Astrocyte (in vitro differentiated cells and primary cell): Measurements from ENCODE around the gene CATSPERZ. TPM values are rescaled to one million over a fixed set of nuclear protein-coding genes. Genes with fewer than 3 reads are reported as not detected.

Experiments used
- DNase-seq: peaks from one replicate; pipeline ENCODE4 v3.0.0-alpha.2; 2010; ENCODE audit warnings: low read depth
- FAIRE-seq: peaks from 2 replicates; lab custom pipeline; 2011; peaks lifted over from hg19 to GRCh38; lab: Jason Lieb, UNC
- H2AFZ ChIP-seq: 2 replicates; pipeline ENCODE4 v1.6.0; 2012; ENCODE audit warnings: low read depth, low read length, inconsistent platforms
- H3K27ac ChIP-seq: 2 replicates; pipeline ENCODE4 v1.5.1; 2011; ENCODE audit warnings: low read depth, low read length, inconsistent platforms
- H3K27me3 ChIP-seq: 2 replicates; pipeline ENCODE4 v1.6.0; 2011; ENCODE audit warnings: low read length, inconsistent platforms; ENCODE audit not compliant: insufficient read depth
- H3K36me3 ChIP-seq: 2 replicates; pipeline ENCODE4 v1.5.1; 2011; ENCODE audit warnings: low read length, inconsistent platforms; ENCODE audit not compliant: insufficient read depth
- H3K4me1 ChIP-seq: 2 replicates; pipeline ENCODE4 v1.5.1; 2011; ENCODE audit warnings: low read length, inconsistent platforms; ENCODE audit not compliant: insufficient read depth
- H3K4me2 ChIP-seq: 2 replicates; pipeline ENCODE4 v1.6.0; 2012; ENCODE audit warnings: low read length, inconsistent platforms
- H3K4me3 ChIP-seq: 2 replicates; pipeline ENCODE4 v1.5.1; 2011; ENCODE audit warnings: low read depth, mild to moderate bottlenecking, low read length, inconsistent platforms; ENCODE audit not compliant: insufficient read depth
- H3K79me2 ChIP-seq: 2 replicates; pipeline ENCODE4 v1.6.0; 2012; ENCODE audit warnings: mild to moderate bottlenecking, low read length, inconsistent platforms; ENCODE audit not compliant: insufficient read depth
- H3K9ac ChIP-seq: 2 replicates; pipeline ENCODE4 v1.6.0; 2012; ENCODE audit warnings: mild to moderate bottlenecking, low read length, inconsistent platforms
- H3K9me3 ChIP-seq: 2 replicates; pipeline ENCODE4 v1.5.1; 2012; ENCODE audit warnings: low read depth, mild to moderate bottlenecking, low read length, inconsistent platforms; ENCODE audit not compliant: insufficient read depth
- H4K20me1 ChIP-seq: 2 replicates; pipeline ENCODE4 v1.6.0; 2012; ENCODE audit warnings: low read length, inconsistent platforms; ENCODE audit not compliant: insufficient read depth
- H3K27ac Mint-ChIP-seq: one replicate; pipeline ENCODE4 v1.8.0; 2021; ENCODE audit warnings: mild to moderate bottlenecking, mixed read lengths; ENCODE audit not compliant: unreplicated experiment
- H3K27me3 Mint-ChIP-seq: one replicate; pipeline ENCODE4 v1.8.0; 2021; ENCODE audit warnings: low read depth, mixed read lengths; ENCODE audit not compliant: unreplicated experiment
- H3K36me3 Mint-ChIP-seq: one replicate; pipeline ENCODE4 v1.8.0; 2021; ENCODE audit warnings: low read depth, mixed read lengths; ENCODE audit not compliant: unreplicated experiment
- H3K4me1 Mint-ChIP-seq: one replicate; pipeline ENCODE4 v1.8.0; 2021; ENCODE audit warnings: low read depth, mixed read lengths; ENCODE audit not compliant: unreplicated experiment
- H3K4me3 Mint-ChIP-seq: one replicate; pipeline ENCODE4 v1.8.0; 2021; ENCODE audit warnings: mild to moderate bottlenecking, moderate library complexity, mixed read lengths; ENCODE audit not compliant: unreplicated experiment
- H3K9me3 Mint-ChIP-seq: one replicate; pipeline ENCODE4 v1.8.0; 2021; ENCODE audit warnings: mild to moderate bottlenecking, mixed read lengths; ENCODE audit not compliant: unreplicated experiment
- CTCF ChIP-seq: IDR thresholded peaks from 2 replicates; pipeline ENCODE4 v1.5.1; 2011; ENCODE audit warnings: low read depth, mild to moderate bottlenecking, inconsistent platforms, low read length, moderate library complexity; ENCODE audit not compliant: insufficient read depth
- EZH2 ChIP-seq: IDR thresholded peaks from 2 replicates; pipeline ENCODE4 v1.6.1; 2012; ENCODE audit warnings: mild to moderate bottlenecking, low read length, inconsistent platforms; ENCODE audit not compliant: insufficient read depth
- total RNA-seq: library from RNA; stranded (reverse); gene quantifications from 2 replicates; pipeline ENCODE4 v1.2.1, GENCODE V29; 2021

Gene CATSPERZ
- total RNA-seq, 1 donor from 2014 or later, result not detected

- H3K27me3 ChIP-seq, result no peaks in the 10 kb centered on the region
- H3K4me2 ChIP-seq, result no peak overlapping the region
- TF ChIP-seq CTCF (no peak), EZH2 (no peak)
- H3K36me3 Mint-ChIP-seq, result no peaks in the 10 kb centered on the region
- no peak overlapping the region for H3K27ac ChIP-seq
- H3K27ac Mint-ChIP-seq, result no peak overlapping the region
- H3K36me3 ChIP-seq, result no peaks in the 10 kb centered on the region
- no peaks in the 10 kb centered on the region for H3K9me3 ChIP-seq
- no peaks in the 10 kb centered on the region for H4K20me1 ChIP-seq
- no peaks in the 10 kb centered on the region for H3K4me1 ChIP-seq
- no peak overlapping the region for H3K4me3 ChIP-seq
- no peak for FAIRE-seq
- no peak overlapping the region for H2AFZ ChIP-seq
- no peak overlapping the region for H3K4me3 Mint-ChIP-seq
- H3K9ac ChIP-seq, result no peak overlapping the region
- H3K27me3 Mint-ChIP-seq, result peaks cover 18% of the 10 kb centered on the region
- no peak for DNase-seq
- H3K4me1 Mint-ChIP-seq, result no peaks in the 10 kb centered on the region
- H3K79me2 ChIP-seq, result no peaks in the 10 kb centered on the region
- no peaks in the 10 kb centered on the region for H3K9me3 Mint-ChIP-seq
Observed at GRCh38 chr11:64348383-64349024, 48.3 kb downstream of the CATSPERZ start.

- H3K27ac ChIP-seq, result no peak overlapping the region
- FAIRE-seq (no peak), DNase-seq (no peak)
- no peak overlapping the region for H3K4me3 ChIP-seq
- no peaks in the 10 kb centered on the region for H3K36me3 Mint-ChIP-seq
- no peak for TF ChIP-seq CTCF
- TF ChIP-seq EZH2, result no peak
- no peaks in the 10 kb centered on the region for H3K4me1 ChIP-seq
- H3K9me3 Mint-ChIP-seq, result no peaks in the 10 kb centered on the region
- H2AFZ ChIP-seq, result no peak overlapping the region
- no peaks in the 10 kb centered on the region for H4K20me1 ChIP-seq
- H3K27ac Mint-ChIP-seq, result no peak overlapping the region
- H3K27me3 ChIP-seq, result no peaks in the 10 kb centered on the region
- H3K27me3 Mint-ChIP-seq, result peaks cover 18% of the 10 kb centered on the region
- no peaks in the 10 kb centered on the region for H3K79me2 ChIP-seq
- no peak overlapping the region for H3K4me2 ChIP-seq
- no peak overlapping the region for H3K9ac ChIP-seq
- H3K4me3 Mint-ChIP-seq, result no peak overlapping the region
- no peaks in the 10 kb centered on the region for H3K36me3 ChIP-seq
- no peaks in the 10 kb centered on the region for H3K9me3 ChIP-seq
- H3K4me1 Mint-ChIP-seq, result no peaks in the 10 kb centered on the region
Observed at GRCh38 chr11:64349025-64349387, 48.8 kb downstream of the CATSPERZ start.

- Mint-ChIP-seq H3K36me3 (no peaks in the 10 kb centered on the region), H3K27ac (no peak overlapping the region), H3K9me3 (no peaks in the 10 kb centered on the region), H3K27me3 (peaks cover 18% of the 10 kb centered on the region), H3K4me3 (no peak overlapping the region), H3K4me1 (no peaks in the 10 kb centered on the region)
- FAIRE-seq (no peak), DNase-seq (no peak)
- Histone ChIP-seq H3K27ac (no peak overlapping the region), H2AFZ (no peak overlapping the region), H3K36me3 (no peaks in the 10 kb centered on the region), H4K20me1 (no peaks in the 10 kb centered on the region), H3K79me2 (no peaks in the 10 kb centered on the region), H3K4me1 (no peaks in the 10 kb centered on the region), H3K9ac (no peak overlapping the region), H3K4me3 (no peak overlapping the region), H3K9me3 (no peaks in the 10 kb centered on the region), H3K4me2 (no peak overlapping the region), H3K27me3 (no peaks in the 10 kb centered on the region)
- TF ChIP-seq EZH2 (no peak), CTCF (no peak)
Observed at GRCh38 chr11:64349404-64349803, 49.2 kb downstream of the CATSPERZ start.
